Dendritic cell treated with granulocyte-macrophage colony-stimulating factor and Interleukin-4, amounts not matched to agents 40 ng/mL and 50 ng/mL, for 4 days (primary cell): Measurements from ENCODE around the gene HS1BP3.

ENCODE experiments used
- H3K27ac Mint-ChIP-seq: one replicate; pipeline ENCODE4 v1.8.0; 2022; ENCODE audit warnings: mild to moderate bottlenecking, mixed read lengths
- H3K27me3 Mint-ChIP-seq: one replicate; pipeline ENCODE4 v1.8.0; 2022; ENCODE audit warnings: mild to moderate bottlenecking, mixed read lengths
- H3K36me3 Mint-ChIP-seq: one replicate; pipeline ENCODE4 v1.8.0; 2022; ENCODE audit warnings: low read depth, mixed read lengths
- H3K4me1 Mint-ChIP-seq: one replicate; pipeline ENCODE4 v1.8.0; 2022; ENCODE audit warnings: low read depth, mixed read lengths
- H3K4me3 Mint-ChIP-seq: one replicate; pipeline ENCODE4 v1.8.0; 2022; ENCODE audit warnings: mild to moderate bottlenecking, moderate library complexity, mixed read lengths
- H3K9me3 Mint-ChIP-seq: one replicate; pipeline ENCODE4 v1.8.0; 2022; ENCODE audit warnings: mixed read lengths
- intact Hi-C: fragments of 100-400 bp; cut with micrococcal nuclease; formaldehyde crosslinking; loops from one replicate; pipeline ENCODE4 v1.15.0; 2022

Gene HS1BP3

DNA sequence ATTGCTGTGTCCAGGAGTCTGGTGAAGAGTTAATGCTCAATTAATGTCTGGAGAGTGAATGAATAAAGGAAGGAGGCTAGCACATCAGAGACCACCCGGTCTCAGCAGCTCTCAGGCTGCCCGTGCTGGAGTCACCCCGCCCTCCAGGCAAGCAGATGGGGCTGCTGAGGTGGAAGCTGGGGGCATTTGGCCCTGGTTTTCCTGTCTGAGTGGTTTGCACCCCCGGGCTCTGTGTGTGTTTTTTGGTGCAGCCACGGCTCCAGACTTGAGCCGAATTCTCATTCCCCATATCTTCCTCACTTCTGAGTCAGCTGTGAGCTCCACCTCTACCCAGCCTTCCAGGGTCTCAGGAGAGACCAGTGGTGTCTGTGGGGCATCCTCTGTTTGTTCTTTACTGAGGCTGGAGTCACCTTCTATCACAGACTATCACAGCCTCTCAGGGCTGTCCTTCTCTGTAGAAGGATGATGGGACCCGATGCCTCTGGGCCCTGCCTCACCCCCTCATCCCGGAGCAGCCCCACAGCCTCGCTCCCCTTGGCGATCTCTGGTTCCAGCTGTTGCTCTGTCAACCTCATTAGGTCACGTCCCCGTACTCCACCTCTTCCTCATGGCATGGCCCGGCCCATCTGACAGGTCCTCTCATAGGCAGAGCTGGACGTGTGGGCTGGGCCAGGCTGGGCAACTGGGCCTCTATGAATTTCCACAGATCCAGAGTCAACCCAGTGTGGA, 60.8 kb downstream of the HS1BP3 start:
- H3K4me3 Mint-ChIP-seq = no peak overlapping the region
- peaks cover 24% of the 10 kb centered on the region for H3K27me3 Mint-ChIP-seq
- H3K9me3 Mint-ChIP-seq = no peaks in the 10 kb centered on the region
- H3K4me1 Mint-ChIP-seq = peaks cover 41% of the 10 kb centered on the region
- peaks cover 13% of the 10 kb centered on the region for H3K36me3 Mint-ChIP-seq
- intact Hi-C loops = no loop called here
- H3K27ac Mint-ChIP-seq = peak overlapping the region; percentile 47

DNA sequence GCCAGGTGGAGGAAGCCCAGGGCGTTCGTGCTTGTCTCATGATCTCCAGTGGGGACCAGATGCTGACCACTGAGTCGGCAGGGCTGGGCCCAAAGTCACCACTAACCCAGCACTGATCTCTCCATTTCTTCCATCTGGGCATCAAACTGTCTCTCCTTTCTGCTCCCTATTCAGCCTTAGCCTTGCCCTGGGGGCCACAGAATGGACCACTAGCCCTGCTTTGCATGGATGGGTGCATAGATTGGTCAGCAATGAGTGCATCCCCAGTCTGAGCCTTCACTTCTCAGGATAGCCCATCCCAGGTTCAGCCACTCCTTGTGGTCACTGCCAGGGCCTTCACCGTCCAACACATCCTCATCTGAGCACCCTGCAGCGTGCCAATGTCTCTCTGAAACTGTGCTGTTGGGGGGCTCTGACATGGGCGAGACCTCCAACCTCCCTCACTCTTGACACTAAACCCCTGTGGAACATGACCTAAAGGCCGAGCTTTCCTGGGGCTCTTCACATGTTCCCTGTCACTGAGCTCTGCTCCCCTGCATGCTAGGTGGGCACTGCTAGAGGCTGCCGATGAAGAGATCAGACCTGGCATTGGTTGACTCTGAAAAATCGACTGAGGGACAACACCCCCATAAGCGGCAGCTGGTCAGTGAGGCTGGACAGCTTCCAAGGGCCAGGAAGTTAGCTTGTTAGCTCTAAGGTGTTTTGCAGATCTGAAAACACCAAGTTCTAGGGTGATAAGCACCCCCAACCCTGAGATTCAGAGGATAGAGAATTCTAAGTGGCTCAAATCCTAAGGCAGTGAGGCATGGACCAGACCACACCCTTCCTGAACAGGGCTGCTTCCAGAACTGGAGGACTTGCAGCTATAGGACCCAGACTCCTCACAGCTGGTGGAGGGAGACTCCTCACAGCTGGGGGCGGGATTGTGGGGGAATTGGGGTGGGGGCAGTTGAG, 61.7 kb downstream of the HS1BP3 start:
- intact Hi-C loops = no loop called here
- H3K27ac Mint-ChIP-seq = no peak overlapping the region
- peaks cover 24% of the 10 kb centered on the region for H3K27me3 Mint-ChIP-seq
- peaks cover 10% of the 10 kb centered on the region for H3K36me3 Mint-ChIP-seq
- H3K4me1 Mint-ChIP-seq = peaks cover 35% of the 10 kb centered on the region
- H3K4me3 Mint-ChIP-seq = no peak overlapping the region
- no peaks in the 10 kb centered on the region for H3K9me3 Mint-ChIP-seq

DNA sequence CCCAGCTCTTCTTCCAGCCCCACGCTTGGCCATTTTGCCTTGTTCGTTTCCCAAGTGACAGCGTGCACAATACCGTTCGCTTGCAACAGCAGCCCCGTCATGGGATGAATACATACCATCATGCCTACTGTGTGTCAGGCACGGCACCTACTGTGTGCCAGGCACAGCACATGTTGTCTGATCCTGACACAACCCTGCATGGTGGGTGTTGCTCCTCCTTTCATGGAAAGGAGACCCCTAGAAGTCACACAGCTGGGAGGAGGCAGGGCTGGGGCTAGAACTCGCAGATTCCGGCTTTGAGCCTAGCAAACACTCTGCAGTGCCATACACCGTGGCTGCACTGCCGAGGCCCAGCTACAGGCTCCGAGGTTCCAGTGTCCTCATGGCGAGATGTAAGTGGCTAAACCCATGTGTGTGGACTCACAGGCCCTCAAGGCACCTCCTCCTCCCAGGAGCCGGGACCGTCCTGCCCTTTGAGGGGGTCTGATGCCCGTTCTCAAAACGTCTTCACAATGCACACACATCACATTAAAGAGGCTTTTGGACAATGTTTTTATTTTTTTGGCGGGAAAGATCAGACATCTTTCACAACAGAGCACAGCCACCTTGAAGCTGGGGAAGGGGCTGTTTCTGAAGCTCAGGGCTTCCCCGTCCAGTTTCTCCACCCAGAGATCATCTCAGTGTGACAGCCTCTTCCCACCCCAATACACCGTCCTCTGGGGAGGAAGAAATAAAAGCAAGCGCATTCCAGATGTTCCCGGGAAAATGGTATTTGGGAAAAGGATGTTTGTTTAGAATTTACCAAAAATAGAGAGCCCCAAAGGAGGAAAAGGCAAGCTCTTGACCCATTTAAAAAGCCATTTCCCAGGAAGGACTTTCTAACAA, 64.9 kb downstream of the HS1BP3 start:
- Mint-ChIP-seq H3K36me3 (peaks cover 6% of the 10 kb centered on the region), H3K9me3 (no peaks in the 10 kb centered on the region), H3K4me3 (no peak overlapping the region), H3K27ac (no peak overlapping the region), H3K27me3 (peaks cover 24% of the 10 kb centered on the region), H3K4me1 (peaks cover 6% of the 10 kb centered on the region)
- intact Hi-C loops = no loop called here

DNA sequence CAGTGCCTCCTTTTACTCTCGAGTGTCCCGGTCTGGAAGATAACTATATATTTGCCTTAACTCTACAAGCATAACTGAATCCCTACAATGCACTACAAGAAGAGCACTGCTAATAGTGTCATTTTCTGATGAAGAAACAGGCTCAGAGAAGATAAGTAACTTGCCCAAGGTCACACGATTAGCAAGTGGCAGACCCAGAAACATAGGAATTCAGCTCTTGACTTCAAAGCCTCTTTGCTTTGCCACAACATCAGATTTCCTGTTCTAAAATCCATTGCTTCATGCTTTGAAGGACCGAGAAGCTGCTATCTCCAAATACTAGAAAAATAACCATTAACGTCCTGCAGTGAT, 65.6 kb downstream of the HS1BP3 start:
- intact Hi-C loops = no loop called here
- Mint-ChIP-seq H3K36me3 (peaks cover 3% of the 10 kb centered on the region), H3K4me3 (no peak overlapping the region), H3K4me1 (peaks cover 3% of the 10 kb centered on the region), H3K9me3 (no peaks in the 10 kb centered on the region), H3K27ac (no peak overlapping the region), H3K27me3 (peaks cover 22% of the 10 kb centered on the region)

DNA sequence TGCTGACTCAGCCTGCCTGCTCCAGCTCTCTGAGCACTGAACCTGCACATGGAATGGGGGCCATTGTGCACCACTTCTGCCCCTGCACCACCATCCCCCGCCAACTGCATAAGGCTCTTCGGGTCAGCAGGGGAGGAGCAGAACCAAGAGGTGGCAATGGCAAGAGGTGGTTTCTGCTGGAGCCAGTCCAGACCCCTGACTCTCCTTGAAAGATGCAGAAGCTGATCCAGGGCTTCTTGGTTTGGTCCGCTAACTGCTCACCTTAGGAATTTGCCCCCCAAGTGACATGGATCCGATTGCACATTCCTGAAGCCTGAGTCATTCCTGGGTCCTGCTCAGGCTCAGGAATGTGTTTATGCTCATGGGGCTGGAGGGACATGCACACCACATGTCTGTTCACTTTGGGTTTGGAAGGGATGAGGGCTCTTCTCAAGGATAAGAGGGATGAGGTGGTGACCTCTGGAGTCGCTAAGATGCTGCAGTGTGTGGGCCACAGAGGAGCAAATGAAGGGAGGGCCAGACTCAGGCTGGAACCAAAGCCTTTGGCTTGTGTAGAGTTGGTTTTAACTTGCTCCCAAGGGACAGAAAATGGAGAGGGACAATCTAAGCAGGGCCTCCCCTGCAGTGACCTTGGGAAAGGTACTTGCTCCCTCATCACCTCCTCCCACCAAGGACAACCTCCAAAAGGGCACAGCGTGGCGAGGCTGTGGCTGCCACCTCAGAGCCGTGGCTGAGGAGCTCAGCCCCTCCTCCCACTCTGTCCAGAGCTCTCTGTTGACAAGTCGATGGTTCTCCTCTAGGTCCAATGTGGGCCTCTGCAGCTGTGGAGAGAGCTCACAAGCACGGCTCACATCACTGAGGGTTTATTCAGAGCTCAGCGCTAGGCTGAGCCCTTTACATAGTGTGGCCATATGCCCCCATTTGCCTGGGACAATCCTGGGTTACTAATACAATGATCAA, 66.2 kb downstream of the HS1BP3 start:
- H3K27ac Mint-ChIP-seq = no peak overlapping the region
- H3K4me1 Mint-ChIP-seq = no peaks in the 10 kb centered on the region

DNA sequence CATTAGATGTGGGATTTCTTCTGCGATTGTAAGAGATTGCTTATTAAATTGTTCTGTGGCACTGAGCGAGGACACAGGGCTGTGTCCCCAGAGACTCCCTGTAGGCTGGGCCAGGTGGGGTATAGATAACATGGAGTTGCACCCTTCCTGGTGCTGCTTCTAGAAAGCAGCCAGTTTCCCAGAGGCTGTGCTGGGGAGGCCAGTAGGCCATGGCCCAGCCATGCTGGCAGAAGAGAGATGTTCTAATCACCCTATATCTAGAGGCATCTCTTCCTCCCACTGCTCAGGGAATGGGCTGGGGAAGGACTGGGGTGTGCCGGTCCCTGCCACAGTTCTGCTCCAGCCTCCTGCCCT, 66.9 kb downstream of the HS1BP3 start:
- Mint-ChIP-seq H3K9me3 (no peaks in the 10 kb centered on the region), H3K27me3 (peaks cover 13% of the 10 kb centered on the region), H3K4me1 (no peaks in the 10 kb centered on the region), H3K36me3 (no peaks in the 10 kb centered on the region), H3K27ac (no peak overlapping the region), H3K4me3 (no peak overlapping the region)
- intact Hi-C loops = no loop called here

More for the DNA sequence above, 66.2 kb downstream of the HS1BP3 start:
- Mint-ChIP-seq H3K27me3 (peaks cover 16% of the 10 kb centered on the region), H3K4me3 (no peak overlapping the region), H3K36me3 (no peaks in the 10 kb centered on the region), H3K9me3 (no peaks in the 10 kb centered on the region)
- intact Hi-C loops = no loop called here

DNA sequence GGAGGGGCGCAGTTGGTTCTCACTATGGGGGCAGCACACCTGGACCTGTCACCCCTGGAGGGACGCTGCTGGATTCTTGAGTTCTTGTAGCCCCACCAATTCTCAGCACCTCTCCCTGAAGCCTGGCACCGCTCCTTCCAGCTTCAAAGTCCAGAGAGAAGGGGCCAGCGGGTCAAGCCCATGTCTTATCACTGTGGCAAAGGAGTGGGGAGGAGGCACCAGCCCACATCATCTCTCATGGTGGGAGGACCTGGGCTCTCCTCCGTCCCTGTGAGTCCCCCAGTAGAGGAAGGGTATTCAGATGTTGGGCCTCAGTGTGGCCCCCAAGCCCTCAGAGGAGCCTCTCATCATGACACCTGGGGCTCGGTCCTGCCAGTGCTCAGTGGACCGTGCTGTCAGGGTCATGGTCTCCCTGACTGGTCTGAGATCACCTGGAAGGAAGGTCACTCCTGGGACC, 67.4 kb downstream of the HS1BP3 start:
- Mint-ChIP-seq H3K27me3 (peaks cover 10% of the 10 kb centered on the region), H3K9me3 (no peaks in the 10 kb centered on the region), H3K27ac (no peak overlapping the region), H3K36me3 (no peaks in the 10 kb centered on the region), H3K4me3 (no peak overlapping the region), H3K4me1 (no peaks in the 10 kb centered on the region)
- intact Hi-C loops = no loop called here

DNA sequence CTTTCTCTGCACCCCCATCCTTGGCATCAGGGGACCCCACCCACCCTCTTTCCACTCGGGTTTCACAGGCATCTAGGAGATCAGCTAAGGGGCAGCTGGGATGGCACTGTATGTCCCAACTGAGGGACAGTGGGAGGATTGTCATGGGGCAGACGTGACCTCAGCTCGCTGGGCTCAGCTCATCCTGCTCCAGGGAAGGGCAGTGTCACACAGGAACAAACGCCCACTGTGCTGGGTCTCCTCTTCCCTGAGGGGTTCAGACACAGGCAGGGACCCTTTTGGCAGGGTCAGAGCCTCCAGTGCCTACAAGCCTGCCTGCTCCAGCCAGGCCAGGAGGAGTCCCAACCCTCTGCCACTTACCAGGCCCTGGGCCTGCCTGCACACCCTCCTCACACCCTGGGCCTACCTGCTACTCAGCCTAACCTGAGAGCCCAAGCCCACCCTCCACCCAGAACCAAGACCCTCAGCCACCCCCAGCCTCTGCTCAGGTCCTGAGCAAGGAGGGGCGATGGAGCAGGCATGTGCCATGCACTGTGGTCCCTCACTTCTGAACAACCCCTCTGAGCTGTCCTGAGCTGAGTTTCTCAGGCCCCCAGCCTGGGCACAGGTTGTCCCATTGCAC, 68.2 kb downstream of the HS1BP3 start:
- no peak overlapping the region for H3K4me3 Mint-ChIP-seq
- intact Hi-C loops = no loop called here
- no peak overlapping the region for H3K27ac Mint-ChIP-seq
- H3K36me3 Mint-ChIP-seq = no peaks in the 10 kb centered on the region
- H3K4me1 Mint-ChIP-seq = no peaks in the 10 kb centered on the region
- no peaks in the 10 kb centered on the region for H3K9me3 Mint-ChIP-seq
- peaks cover 10% of the 10 kb centered on the region for H3K27me3 Mint-ChIP-seq

DNA sequence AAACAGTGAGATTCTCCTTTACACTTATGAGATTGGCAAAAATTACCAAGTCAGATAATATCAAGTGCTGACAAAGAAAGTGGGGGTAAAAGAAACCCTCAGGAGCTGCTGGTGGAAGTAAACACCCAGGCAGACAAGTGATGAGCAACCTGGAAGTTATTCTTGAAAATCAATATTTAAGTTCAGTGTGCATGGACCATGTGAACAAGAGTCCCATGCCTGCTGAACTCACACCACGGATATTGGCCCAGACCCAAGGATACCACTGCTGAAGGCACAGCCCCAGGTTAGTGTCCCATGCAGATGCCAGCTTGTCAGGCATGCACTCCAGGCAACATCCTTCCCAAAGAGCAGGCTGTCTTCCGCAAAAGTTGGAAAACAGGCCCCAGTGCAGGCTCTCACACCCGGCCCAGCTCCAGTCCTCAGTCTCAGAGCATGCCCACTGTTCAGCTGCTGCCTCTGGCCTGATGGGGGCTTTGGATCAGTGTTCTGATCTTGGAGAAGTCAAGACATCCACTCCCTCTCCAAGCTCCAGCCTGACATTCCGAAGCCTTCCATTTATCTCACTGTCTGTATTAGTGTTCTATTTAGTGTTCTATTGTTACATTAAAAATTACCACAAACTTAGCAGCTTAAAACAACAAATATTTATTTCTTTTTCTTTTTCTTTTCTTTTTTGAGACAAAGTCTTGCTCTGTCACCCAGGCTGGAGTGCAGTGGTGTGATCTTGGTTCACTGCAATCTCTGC, 70.0 kb downstream of the HS1BP3 start:
- no peak overlapping the region for H3K27ac Mint-ChIP-seq
- H3K9me3 Mint-ChIP-seq = no peaks in the 10 kb centered on the region
- H3K4me1 Mint-ChIP-seq = peaks cover 12% of the 10 kb centered on the region
- intact Hi-C loops = no loop called here
- no peaks in the 10 kb centered on the region for H3K36me3 Mint-ChIP-seq
- peaks cover 4% of the 10 kb centered on the region for H3K27me3 Mint-ChIP-seq
- H3K4me3 Mint-ChIP-seq = no peak overlapping the region

DNA sequence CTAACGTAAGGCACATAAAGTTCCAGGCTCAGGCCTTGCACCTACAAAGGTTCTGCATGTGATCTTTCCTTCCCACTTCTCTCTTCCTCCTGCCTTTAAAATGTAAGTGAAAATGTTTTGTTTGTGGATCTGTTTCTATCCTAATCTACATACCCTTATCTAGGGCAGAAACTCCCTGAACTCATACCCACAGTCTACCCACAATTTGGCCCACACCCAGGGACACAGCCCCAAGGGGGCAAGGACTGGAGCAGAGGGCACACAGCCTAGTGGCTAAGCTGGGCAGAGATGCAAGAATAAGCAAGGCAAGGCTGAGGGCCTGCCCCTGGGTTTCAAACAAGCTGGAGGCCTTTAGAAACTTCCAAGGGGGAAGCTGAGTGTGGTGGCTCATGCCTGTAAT, 71.0 kb downstream of the HS1BP3 start:
- Mint-ChIP-seq H3K27me3 (no peaks in the 10 kb centered on the region), H3K27ac (no peak overlapping the region), H3K4me3 (no peak overlapping the region), H3K9me3 (no peaks in the 10 kb centered on the region), H3K4me1 (peaks cover 12% of the 10 kb centered on the region), H3K36me3 (no peaks in the 10 kb centered on the region)
- intact Hi-C loops = no loop called here

DNA sequence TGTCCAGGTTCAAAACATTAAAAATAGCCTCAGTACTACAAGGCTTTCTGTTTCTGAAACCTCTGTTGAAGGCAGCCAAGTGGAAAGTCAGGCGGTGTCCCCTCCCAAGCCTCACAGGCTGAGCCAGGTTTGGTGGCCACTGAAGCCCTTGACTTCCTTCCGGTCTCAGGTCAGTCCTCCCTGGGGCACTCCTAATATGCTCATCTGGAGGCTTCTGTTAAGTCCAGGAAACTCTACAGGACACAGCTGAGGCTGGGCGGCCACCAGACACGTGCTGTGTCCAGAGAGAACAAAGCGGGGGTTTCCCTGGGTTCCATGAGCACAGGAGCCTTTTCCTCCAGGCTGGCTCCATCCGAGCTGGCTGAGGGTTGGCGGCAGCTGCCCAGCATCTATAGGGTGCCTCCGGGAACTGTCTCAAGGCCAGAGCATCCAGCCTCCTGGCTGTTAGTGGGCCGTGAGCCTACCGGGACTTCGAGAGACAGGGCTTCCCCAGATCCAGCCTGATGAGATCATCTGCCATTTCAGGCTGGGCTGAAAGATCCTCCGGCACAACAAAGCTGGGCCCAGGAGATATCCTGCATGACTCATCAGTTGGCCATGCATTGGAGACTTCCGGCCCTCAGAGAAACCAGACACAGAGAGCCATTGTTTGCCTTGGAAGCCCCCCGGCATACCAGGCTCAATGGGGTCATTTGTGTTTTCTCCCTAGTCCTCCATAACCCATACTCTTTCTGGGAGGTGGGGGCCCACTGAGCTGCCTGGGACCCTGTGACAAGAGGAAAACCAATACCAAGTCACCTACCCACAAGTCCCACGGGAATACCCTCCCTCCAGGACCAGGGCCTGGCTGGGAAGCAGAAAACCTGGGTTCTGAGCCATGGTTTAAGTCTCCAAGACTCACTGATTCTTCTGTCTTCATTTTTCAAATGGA, 71.7 kb downstream of the HS1BP3 start:
- Mint-ChIP-seq H3K4me3 (no peak overlapping the region), H3K4me1 (peaks cover 12% of the 10 kb centered on the region), H3K9me3 (no peaks in the 10 kb centered on the region), H3K27me3 (no peaks in the 10 kb centered on the region), H3K27ac (no peak overlapping the region), H3K36me3 (no peaks in the 10 kb centered on the region)
- intact Hi-C loops = no loop called here
